NCI-H345 (cell line): ENCODE measurements around the gene TMEM255B.
"Not testable (repeated sequence)": the region's sequence is repeated elsewhere in the genome, so short reads cannot be mapped to it uniquely, and the experiment has no call there.

Experiments used
- DNase-seq: peaks from one replicate; lab custom pipeline; 2025; lab: John Stamatoyannopoulos, UW

Gene TMEM255B

DNA sequence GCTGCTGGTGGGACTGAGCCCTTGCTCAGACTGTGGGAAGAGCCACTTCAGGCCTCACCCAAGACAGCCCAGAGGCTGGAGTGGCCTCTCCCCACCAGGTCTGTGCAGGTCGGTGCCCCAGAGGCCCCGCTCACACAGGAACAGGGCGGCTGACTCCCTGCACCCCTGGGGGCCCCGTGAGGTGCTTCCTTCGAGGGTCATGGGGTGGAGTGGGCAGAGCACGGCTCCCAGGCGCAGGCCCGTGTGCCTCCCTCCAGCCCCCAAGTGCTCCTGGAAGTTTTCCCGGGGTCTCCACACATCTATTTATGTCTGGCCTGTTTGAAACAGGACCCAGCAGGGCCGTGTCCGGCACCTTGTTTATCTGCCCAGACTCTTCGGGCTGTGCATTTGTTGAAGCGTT lies 9.5 kb upstream of the TMEM255B start:
- no peak for DNase-seq

DNA sequence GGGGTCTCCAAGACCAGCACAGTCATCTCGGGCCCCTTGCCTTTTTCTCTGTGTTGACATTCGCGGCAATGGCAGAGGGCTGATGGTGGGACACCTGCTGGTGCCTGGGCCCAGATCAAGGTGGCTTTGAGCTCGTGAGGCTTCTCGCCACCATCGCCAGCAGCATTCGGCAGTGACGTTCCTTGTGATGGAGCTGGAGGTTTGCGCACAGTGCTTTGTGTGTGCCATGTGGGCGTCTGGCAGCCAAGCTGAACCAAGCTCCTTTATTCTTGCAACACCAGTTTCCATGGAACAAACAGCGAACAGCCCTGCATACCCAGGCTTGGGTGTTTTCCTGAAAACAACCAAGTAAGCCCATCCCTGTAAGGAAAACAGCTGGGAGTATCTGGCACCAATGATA lies 9.1 kb upstream of the TMEM255B start:
- no peak for DNase-seq

DNA sequence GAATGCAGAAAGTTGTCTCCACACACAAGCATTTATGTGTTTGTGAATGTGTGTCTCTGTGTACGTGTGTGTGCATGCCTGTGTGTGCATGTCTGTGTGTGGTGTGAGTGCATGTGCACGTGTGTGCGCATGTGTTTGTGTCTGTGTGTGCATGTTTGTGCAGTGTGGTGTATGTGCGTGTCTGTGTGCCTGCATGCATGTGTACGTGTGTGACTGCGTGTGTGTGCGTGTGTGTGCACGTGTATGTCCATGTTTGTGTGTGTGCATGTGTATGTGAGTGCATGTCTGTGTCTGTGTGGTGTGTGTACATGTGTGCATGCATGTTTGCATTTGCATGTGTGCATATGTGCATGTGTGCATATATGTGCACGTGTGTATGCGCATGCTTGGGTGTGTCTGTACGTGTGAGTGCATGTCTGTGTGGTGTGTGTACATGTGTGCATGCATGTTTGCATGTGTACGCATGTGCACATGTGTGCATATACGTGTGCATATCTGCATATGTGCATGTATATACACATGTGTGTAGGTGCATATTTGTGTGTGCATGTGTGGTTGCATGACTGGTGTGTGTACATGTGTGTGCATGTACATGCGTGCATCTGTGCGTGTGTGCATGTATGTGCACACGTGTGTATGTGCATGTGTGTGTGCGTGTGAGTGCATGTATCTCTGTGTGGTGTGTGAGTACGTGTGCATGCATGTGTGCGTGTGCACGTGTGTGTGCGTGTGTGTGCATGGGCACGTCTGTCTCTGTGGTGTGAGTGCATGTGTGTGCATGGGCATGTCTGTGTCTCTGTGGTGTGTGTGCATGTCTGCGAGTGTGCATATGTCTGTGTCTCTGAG lies 8.2 kb upstream of the TMEM255B start:
- no peak for DNase-seq

DNA sequence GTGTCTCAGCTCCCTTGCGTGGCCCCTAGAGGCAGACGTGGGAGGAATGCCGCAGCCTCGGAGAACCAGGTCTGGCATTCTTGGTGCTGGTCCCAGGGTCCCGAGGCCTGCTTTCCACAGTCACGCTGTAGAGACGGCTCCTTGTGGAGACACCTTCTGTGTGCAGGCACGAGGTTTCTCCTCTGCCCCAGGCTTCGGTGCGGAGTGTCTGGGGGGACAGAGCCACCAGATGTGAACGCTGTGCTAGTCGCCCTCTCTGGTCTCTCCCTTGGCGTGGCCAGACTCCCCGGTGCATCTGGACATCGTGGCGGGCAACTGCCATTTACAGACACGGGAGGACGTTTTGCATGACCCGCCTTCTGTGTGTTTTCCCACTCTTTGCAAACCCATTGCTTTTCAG lies 7.5 kb upstream of the TMEM255B start:
- DNase-seq, result no peak

DNA sequence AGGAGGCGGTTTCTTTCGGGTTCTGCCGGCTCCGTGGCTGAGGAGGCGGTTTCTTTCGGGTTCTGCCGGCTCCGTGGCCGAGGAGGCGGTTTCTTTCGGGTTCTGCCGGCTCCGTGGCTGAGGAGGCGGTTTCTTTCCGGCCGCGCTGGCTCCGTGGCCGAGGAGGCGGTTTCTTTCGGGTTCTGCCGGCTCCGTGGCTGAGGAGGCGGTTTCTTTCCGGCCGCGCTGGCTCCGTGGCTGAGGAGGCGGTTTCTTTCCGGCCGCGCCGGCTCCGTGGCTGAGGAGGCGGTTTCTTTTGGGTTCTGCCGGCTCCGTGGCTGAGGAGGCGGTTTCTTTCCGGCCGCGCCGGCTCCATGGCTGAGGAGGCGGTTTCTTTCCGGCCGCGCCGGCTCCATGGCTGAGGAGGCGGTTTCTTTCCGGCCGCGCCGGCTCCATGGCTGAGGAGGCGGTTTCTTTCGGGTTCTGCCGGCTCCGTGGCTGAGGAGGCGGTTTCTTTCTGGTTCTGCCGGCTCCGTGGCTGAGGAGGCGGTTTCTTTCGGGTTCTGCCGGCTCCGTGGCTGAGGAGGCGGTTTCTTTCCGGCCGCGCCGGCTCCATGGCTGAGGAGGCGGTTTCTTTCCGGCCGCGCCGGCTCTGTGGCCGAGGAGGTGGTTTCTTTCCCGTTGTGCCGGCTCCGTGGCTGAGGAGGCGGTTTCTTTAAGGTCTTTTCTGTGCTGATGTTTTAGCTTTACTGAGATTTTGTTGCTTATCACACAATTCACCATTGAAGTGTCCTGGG lies 6.6 kb upstream of the TMEM255B start:
- not testable (repeated sequence) for DNase-seq

DNA sequence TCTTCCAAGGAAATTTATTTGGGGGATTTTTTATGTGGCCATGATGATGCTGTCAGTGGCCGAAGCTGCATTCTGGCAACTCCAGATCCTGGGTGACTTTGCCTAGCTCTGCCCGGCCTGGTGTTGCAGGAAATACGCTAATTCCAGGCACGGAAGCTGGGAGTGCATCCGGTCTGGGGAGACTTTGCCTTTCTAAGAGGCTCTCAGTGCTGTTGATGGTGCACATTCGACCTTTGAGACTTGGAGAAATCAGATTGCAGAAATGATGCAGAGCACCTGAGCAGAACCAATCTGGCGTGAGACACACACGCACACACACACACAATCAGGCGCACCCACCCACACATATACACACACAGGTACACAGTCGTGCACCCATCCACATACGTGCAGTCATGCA lies 5.9 kb upstream of the TMEM255B start:
- DNase-seq, result no peak

DNA sequence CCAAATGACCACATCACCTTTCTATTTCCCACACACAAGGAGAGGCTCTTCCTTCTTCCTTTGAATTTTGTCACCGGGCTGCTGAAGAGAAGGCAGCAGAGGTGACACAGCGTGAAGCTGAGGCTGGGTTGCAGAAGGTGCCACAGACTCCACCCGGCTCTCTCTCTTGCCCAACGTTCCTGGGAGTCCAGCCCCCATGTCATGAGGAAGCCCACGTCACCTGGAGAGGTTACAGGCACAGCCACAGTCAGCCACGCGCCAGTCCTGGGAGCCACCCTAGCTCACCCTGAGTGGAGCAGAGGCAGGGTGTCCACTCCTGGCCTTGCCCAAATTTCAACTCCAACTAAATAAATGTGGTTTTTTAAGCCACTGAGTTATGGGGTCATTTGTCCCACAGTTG lies 4.8 kb upstream of the TMEM255B start:
- DNase-seq, result no peak

DNA sequence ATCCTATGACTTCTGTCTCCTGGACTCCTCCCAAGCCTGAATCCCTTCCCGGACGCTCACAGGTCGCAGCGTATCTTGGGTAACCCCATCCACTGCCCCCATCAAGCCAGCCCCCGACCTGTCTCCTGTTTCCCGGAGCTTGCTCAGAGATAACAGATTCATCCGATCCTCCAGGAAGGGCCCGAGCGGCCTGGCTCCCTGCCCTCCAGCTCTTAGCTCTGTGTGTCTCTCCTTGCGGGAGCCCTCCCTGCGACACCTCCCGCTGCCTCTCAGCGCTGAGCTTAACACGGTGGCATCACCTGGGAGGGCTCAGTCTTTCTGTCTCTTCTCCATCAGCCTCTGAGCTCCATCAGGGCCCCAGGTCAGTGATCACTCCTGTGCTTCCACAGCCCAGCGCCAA lies 4.3 kb upstream of the TMEM255B start:
- DNase-seq, result no peak

DNA sequence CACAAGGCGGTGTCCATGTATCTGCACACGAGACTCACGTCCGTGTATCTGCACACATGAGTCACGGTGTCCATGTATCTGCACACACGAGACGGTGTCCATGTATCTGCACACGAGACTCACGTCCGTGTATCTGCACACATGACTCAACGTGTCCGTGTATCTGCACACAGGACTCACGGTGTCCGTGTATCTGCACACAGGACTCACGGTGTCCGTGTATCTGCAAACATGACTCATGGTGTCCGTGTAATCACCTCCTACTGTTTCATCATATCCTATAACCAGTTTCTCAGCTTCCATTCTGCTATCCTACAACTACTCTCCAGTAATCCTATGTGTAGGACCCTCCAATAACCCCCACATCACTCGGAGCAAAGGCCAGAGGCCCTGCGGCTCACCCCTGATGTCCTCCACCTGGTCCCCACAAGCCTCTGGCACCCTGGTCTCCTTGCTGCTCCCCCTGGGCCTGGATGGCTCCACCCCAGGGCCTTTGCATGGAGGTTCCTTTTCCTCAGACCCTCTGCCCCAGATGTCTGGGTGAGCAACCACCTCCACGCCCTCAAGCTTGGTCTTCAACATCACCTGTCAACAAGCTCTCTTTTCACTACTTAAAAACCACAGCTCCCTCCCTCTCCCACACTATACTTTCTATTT lies 2.5 kb upstream of the TMEM255B start:
- DNase-seq, result no peak

DNA sequence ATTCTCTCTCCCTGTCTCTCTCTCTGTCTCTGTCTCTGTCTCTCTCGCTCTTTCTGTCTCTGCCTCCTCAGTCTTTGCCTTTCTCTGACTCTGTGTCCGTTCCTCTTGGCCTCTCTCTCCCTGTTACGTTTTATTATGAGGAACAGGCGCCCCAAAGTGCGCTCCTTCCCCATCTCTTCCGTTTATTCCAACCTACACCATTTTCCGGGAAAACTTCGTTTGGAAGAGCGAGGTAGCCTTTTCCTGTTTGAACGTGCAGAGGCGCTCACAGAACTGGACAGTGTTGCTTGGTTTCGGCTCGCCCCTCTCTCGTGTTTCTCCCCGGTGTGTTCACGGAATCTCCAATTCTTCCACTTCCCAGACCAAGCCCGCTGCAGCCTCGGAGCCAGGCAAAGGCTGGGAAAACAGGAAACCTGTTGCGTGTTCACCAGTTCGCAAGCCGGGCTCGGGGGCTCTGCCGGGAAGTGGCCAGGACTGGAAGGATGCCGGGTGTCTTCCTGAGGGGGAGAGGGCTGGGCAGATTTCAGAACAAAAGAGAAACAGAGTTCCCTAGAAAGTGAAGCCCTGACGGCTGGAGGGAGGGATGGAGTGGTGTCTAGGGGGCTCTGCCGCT lies 605 bp downstream of the TMEM255B start:
- DNase-seq, result peak; percentile 41

DNA sequence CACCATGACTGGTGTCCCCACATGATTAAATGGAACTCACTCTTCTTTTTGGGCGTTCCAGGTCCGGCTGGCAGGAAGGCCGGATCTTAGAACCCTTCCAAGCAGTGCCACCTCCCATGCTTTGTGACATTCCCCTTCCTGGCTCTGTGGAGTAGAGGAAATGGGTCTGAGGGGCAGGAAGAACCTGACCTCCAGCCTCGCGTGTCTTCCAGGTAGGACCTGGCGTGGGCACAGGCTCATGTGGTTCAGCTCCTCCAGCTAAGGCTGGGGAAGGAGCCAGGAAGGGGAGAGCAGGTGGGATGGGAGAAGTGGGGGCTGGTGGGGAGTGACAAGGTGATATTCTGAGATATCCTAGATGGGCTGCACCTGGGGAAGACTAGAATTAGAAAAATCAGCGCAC lies 2.1 kb downstream of the TMEM255B start:
- DNase-seq, result no peak

DNA sequence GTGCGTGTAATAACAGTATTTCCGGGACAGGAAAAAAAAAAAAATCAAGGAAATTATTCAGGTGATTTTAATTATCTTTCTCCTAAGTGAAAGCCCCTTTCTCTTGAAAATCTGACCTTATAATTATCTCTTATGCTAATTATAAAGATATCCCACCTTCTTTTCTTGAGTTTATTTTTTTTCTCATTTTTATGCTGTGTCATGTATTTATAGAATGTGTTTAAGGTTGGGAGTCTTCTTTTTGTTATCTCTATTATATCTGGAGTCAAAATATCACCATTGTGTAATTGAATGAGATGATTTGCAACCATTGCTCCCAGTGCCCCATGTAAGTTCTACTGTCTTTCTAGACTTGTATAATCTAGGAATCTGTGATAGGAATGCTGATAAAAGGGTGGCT lies 3.0 kb downstream of the TMEM255B start:
- DNase-seq, result no peak

DNA sequence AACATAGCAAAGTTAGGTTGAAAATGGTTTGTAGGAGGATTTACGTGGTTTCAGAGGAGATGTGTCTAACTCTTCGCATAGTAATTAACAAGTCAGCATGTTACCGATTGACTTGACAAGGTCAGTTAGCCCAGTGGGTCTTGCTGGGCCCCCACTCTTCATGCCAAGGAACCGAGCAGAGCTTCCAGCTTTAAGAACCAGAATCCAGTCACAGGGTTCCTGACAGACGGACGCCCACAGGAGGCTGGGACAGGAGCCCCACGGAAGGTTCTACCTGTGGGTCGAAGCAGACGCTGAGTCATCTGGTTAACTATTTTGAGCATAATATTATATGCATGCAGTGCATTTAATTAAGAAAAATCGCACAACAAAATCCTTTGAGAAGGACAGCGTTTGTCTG lies 3.5 kb downstream of the TMEM255B start:
- DNase-seq, result no peak

DNA sequence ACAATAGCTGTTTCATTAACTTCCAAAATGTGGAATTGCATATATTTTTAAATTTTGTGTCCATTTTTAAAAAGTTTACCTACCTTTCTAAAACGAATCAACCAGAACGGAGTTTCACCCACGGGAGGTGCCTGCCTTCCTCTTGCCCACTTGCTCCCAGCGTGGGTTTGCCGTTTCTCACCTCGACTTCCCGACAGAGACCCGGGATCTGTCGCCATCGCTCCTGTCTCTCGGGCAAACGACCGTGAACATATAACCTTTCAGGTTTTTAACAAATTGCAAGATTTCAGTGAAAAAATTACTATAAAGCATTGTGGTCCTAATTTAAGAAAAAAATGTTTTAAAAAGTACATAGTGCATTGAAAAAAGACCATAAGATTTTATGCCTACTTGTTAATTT lies 4.2 kb downstream of the TMEM255B start:
- DNase-seq, result no peak

DNA sequence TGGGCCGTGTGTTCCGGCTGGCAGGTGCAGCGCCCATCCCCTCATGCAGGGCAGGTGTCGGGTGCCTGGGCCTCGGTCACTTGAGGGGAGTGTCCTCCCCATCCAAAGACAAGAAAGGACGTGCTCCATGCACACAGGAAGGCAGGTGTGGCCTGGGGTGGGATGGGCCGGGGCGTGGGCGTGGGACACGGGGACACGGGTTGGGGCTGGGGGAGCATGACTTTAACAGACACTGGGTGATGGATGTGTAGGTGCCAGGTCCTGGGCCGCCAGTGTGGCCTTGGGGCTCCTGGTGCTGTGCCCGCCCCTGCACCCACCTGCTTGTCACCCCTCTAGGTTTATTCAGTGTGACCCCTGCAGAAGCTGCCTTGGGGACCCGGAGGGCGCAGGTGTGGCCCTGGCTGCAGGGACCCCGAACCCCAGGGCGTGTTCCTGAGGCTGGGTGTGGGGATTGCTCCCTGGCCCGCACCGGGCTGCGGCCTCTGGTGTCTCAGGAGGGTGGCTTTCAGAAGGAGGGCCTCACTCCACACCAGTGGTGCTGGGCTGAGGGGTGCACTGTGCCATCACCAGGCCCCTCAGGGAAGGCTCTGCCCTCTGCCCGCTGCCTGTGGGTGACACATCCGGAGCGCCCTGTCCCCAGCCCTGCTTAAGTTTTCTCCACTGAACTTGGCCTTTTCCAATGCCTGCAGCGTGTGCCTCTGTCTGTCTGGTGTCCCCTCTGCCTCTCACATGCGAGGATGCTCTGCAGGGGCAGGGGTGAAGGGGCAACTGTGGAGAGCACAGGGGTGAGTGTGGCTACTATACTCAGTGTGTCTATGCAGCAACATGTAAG lies 5.2 kb downstream of the TMEM255B start:
- no peak for DNase-seq

DNA sequence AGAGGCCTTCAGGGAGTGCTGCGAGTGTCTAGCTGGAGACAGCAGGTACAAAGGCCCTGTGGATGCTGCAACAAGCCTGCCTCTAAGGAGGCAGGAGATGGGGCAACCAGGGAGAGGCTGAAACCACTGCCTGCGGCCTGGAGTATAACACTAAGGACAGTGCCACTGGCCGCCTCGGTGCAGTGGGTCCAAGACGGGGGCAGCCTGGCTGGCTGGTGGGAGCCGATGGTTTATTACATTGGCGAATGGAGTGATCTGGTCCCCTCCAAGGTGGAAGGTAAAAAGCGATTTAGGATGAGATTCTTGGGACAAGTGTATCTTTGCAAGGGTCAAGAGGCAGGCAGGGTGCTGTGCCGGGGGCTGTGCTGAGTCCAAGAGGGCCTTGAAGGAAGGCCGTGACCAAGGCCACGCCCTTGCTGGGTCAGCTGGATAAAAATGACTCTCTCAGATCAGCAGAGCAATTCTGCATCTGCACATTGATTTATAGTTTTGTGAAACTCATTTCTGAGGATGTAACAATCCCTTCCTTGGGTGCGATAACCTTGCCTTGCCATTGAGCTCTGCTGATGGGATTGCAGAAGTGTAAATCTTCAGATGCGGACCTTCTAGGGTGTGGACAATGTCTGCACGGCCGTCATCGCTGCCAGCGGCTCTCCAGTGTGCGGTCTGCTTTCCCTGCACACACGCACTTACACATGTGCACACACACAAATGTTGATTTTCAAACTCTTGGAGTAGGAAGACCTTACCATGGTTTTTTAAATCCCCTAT lies 6.0 kb downstream of the TMEM255B start:
- no peak for DNase-seq

DNA sequence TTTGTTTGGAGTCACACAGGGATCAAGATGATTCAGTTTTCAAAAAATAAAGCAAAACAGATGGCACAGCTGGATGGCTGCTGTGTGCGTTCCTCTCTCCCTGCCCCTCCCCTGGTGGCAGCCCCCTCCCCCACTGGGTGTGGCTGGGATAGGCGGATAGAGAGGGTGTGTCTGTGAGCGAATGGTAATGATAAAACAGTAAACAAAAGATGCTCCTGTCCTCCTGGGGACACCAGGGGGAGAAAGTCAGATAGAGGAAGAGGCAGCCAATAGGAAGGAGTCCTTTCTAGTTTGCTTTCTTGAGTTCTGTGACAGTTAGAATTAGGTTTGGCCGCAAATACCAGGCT lies 6.5 kb downstream of the TMEM255B start:
- no peak for DNase-seq

DNA sequence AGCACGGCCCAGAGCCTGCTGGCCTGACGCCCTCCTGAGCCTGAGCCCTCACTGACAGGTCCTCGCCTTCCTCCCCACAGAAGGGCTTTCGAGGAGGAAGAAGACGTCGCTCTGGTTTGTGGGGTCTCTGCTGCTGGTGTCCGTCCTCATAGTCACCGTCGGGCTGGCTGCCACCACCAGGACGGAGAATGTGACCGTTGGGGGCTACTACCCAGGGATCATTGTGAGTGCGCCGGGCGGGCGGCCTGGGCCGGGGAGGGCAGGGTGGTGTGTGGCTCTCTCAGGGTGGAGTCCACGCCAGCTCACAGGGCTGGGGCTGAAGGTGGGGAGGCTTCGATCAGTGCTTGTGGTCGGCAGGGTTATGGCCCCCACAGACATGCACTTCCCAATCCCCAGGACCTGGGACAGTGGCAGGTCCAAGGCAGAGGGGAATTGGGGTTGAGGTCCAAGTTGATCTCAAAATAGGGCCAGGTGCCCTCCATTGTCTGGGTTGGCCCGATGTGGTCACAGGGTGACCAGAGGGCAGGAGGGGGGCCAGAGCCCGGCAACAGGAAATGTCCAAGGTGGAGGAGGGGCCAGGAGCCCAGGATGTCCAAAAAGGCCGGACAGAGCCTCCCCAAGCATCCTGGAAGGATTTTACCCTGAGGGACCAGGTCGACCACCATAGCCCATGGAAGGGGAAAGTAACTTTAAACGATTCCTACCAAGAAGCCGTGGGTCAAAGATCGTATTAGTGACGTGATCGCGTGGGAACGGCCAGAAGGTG lies 7.2 kb downstream of the TMEM255B start:
- DNase-seq, result no peak

DNA sequence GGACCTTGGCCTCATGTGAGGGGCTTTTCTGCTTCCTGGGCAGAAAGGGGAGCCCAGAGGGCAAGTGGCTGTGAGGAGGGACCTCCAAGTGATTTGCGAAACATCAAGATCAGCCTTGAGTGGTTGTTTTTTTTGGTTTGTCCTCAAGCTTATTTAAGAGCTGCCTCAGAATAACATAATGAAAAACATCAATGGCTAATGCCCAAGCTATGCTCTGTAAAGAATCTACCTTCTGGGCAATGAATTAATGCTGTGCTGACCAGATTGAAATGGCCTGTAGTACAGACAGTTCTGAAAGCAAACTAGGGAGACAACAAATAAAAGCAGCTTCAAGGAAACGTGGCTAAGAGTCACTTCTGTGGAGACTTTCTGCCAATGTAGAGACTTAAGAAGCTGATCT lies 8.3 kb downstream of the TMEM255B start:
- no peak for DNase-seq
